Gastrocnemius medialis (tissue), 4 donors: ENCODE measurements around the gene SWT1.

Source experiments
- CTCF ChIP-seq, 5 experiments: fragments of 450-650 bp in 3 of 5; fragments of 200-600 bp in 2 of 5; sonication (generic) in 2 of 5; IDR thresholded peaks in 4 of 5; conservative IDR thresholded peaks in 1 of 5; 1 replicate in 4 of 5; 2 replicates in 1 of 5; pipeline ENCODE4 v1.5.1; 2016 to 2019; ENCODE audit warnings: antibody characterized with exemption in 5 of 5, mild to moderate bottlenecking in 3 of 5, moderate library complexity in 3 of 5
- POLR2A ChIP-seq, 2 donors: fragments of 450-650 bp; IDR thresholded peaks; one replicate each; pipeline ENCODE4 v1.6.1; 2017; ENCODE audit warnings: antibody characterized with exemption in 2 of 2, mild to moderate bottlenecking in 2 of 2, moderate library complexity in 2 of 2

GRCh38 chr1:185317886-185318310 is 160.9 kb downstream of the SWT1 start:
- TF ChIP-seq CTCF (IDR thresholded peaks at IDR 0.05 in 4 of 5, conservative IDR thresholded peaks at IDR 0.05 in 1 of 5) (no peak), POLR2A (IDR thresholded peaks at IDR 0.05) (no peak)
